Thymus (tissue), 11 donors: ENCODE results near the gene HOXA9. TPM values are rescaled to one million over a fixed set of nuclear protein-coding genes. Genes with fewer than 3 reads are reported as not detected.

Source experiments
- DNase-seq, 9 donors: peaks; one replicate each; pipeline ENCODE4 v3.0.0-alpha.2; 2013; ENCODE audit warnings: low spot score in 9 of 9, low read depth in 6 of 9, missing footprints in 1 of 9
- H3K27ac ChIP-seq, 2 donors: one replicate each; pipeline ENCODE4 v1.5.1; 2013; ENCODE audit warnings: control low read depth in 1 of 2, low read depth in 1 of 2, low read length in 1 of 2, mild to moderate bottlenecking in 1 of 2, moderate library complexity in 1 of 2
- H3K27me3 ChIP-seq, 2 donors: one replicate each; pipeline ENCODE4 v1.5.1; 2013; ENCODE audit warnings: low read length in 1 of 2; ENCODE audit not compliant: control insufficient read depth in 2 of 2, insufficient read depth in 1 of 2
- H3K36me3 ChIP-seq, 2 donors: one replicate each; pipeline ENCODE4 v1.5.1; 2013; ENCODE audit warnings: low read length in 1 of 2, mild to moderate bottlenecking in 1 of 2, moderate library complexity in 1 of 2; ENCODE audit not compliant: control insufficient read depth in 2 of 2, insufficient read depth in 2 of 2
- H3K4me1 ChIP-seq, 2 donors: one replicate each; pipeline ENCODE4 v1.5.1; 2013; ENCODE audit warnings: low read length in 2 of 2; ENCODE audit not compliant: control insufficient read depth in 2 of 2, insufficient read depth in 2 of 2
- H3K4me3 ChIP-seq, 2 donors: one replicate each; pipeline ENCODE4 v1.5.1; 2013; ENCODE audit warnings: low read length in 2 of 2, control low read depth in 1 of 2, mild to moderate bottlenecking in 1 of 2
- H3K9me3 ChIP-seq, 2 donors: one replicate each; pipeline ENCODE4 v1.5.1; 2013; ENCODE audit warnings: low read length in 1 of 2, mild to moderate bottlenecking in 1 of 2; ENCODE audit not compliant: control insufficient read depth in 2 of 2, insufficient read depth in 1 of 2
- WGBS: extraction: QIAGEN DNeasy Blood & Tissue Kit; methylation state at CpG from one replicate; pipeline ENCODE4 v1.1.7; 2013; 5-methylcytosine and 5-hydroxymethylcytosine counted together
- polyA plus RNA-seq: library from polyadenylated mRNA; stranded (reverse); fragments of 200-250 nt; gene quantifications from one replicate; pipeline ENCODE4 v1.2.3, GENCODE V29; 2013
- total RNA-seq: library from RNA; stranded (reverse); fragments of 120-200 nt; gene quantifications from one replicate; pipeline ENCODE4 v1.2.4, GENCODE V29; 2013
- donor health status: healthy.

Gene HOXA9
- total and polyA plus RNA-seq, 2 donors, result 1.5 to 4.9 TPM

- Histone ChIP-seq H3K4me3 (peak overlapping the region in 1 of 2 donors; percentile 60), H3K27ac (no peak overlapping the region), H3K36me3 (no peaks in the 10 kb centered on the region), H3K4me1 (peaks cover 30 to 55% of the 10 kb centered on the region in 2 donors), H3K9me3 (peaks cover 3 to 31% of the 10 kb centered on the region in 2 donors), H3K27me3 (peaks cover 96 to 100% of the 10 kb centered on the region in 2 donors)
- WGBS, result 7% methylated on average over 30 of the region's 30 CpGs
- DNase-seq, result peak in 1 of 9 donors; percentile 37
Measured at GRCh38 chr7:27156916-27157701, 8.2 kb downstream of the HOXA9 start.

DNA sequence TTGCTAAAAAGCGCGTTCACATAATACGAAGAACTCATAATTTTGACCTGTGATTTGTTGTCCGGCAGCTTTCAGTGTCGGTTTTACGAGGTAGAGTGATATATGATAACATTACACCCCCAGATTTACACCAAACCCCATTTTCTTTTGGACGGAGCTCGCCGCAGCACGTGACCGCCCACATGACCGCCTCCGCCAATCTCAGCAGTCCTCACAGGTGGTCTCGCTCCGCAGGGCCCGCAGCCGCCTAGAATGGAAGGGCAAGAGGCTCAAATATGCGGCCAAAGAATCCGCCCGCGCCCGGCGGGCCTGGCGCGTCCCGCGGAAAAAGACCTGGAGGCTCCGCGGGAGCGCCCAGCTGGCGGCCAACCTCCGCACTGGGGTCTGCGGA, 8.8 kb downstream of the HOXA9 start, which contains the start of gene HOXA7:
HOXA7 (minus strand) TSS at position 168 of the 391 bp plus-strand sequence; CDS start at position 38, 130 bp downstream.
- Histone ChIP-seq H3K27me3 (peaks cover 94 to 100% of the 10 kb centered on the region in 2 donors), H3K9me3 (peaks cover 3 to 37% of the 10 kb centered on the region in 2 donors), H3K36me3 (no peaks in the 10 kb centered on the region), H3K4me3 (peak within 1 kb of the TSS; percentile 46 to 60), H3K27ac (no peak within 1 kb of the TSS), H3K4me1 (peaks cover 30 to 61% of the 10 kb centered on the region in 2 donors)
- peak in 1 of 9 donors; percentile 58 for DNase-seq
- WGBS, result under 1% methylated on average over 33 of the region's 33 CpGs

DNA sequence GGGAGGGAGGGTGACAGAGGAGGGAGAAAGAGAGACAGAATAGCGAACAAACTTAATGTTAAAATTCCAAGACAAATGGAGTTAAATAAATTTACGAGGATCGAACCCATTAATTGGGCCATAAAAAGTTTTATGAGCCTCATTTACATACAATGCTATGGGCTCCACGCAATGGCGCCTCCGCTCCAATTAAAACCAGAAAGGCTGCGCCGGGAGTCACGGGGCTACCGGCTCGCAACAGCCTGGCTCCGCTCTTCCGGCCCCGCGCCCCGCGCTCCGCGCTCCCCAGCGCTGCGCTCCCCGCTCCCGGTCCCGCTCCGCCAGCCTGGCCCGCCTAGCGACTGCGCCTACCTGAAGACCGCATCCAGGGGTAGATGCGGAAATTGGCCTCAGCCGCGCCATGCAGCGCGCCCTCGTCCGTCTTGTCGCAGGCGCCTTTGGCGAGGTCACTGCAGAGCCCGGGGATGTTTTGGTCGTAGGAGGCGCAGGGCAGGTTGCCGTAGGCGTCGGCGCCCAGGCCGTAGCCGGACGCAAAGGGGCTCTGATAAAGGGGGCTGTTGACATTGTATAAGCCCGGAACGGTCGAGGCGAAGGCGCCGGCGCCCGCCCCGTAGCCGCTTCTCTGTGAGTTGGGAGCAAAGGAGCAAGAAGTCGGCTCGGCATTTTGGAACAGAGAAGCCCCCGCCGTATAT, 9.4 kb downstream of the HOXA9 start:
- Histone ChIP-seq H3K9me3 (peaks cover 3 to 43% of the 10 kb centered on the region in 2 donors), H3K4me1 (peaks cover 32 to 62% of the 10 kb centered on the region in 2 donors), H3K27ac (no peak overlapping the region), H3K27me3 (peaks cover 95 to 100% of the 10 kb centered on the region in 2 donors), H3K4me3 (peak overlapping the region; percentile 46 to 60), H3K36me3 (no peaks in the 10 kb centered on the region)
- peak in 1 of 9 donors; percentile 65 for DNase-seq
- 1% methylated on average over 63 of the region's 63 CpGs for WGBS

GRCh38 chr7:27154901-27155815, 10.2 kb downstream of the HOXA9 start:
- H3K4me1 ChIP-seq, result peaks cover 27 to 61% of the 10 kb centered on the region in 2 donors
- 9% methylated on average over 48 of the region's 48 CpGs for WGBS
- peak overlapping the region in 1 of 2 donors; percentile 60 for H3K4me3 ChIP-seq
- H3K27me3 ChIP-seq, result peaks cover 94 to 100% of the 10 kb centered on the region in 2 donors
- peaks cover 3 to 48% of the 10 kb centered on the region in 2 donors for H3K9me3 ChIP-seq
- DNase-seq, result peak in 1 of 9 donors; percentile 62
- H3K36me3 ChIP-seq, result no peaks in the 10 kb centered on the region
- no peak overlapping the region for H3K27ac ChIP-seq

DNA sequence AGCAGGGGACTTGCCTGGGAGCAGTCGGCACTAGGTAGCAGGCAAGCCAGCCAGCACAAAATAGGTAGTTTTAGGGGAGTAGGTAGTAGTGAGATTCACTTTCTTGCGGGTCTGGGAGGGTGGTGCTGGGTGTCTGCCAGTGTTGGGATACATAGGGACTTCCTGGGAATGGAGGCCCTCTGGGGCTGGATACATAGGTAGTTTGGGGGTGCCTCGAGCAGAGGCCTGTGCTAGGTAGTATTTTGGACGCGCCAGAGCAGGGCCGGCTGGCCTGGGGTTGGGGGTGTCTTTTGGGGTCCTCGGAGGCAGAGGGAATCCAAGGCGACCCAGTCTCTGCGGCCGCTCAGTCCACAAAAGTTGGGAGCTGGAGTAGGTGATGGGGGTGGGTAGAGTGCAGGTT, 11.0 kb downstream of the HOXA9 start:
- Histone ChIP-seq H3K4me1 (peaks cover 26 to 59% of the 10 kb centered on the region in 2 donors), H3K9me3 (peaks cover 3 to 45% of the 10 kb centered on the region in 2 donors), H3K27ac (no peak overlapping the region), H3K36me3 (no peaks in the 10 kb centered on the region), H3K27me3 (peaks cover 94 to 100% of the 10 kb centered on the region in 2 donors), H3K4me3 (no peak overlapping the region)
- 87% methylated on average over 10 of the region's 10 CpGs for WGBS
- no peak for DNase-seq

DNA sequence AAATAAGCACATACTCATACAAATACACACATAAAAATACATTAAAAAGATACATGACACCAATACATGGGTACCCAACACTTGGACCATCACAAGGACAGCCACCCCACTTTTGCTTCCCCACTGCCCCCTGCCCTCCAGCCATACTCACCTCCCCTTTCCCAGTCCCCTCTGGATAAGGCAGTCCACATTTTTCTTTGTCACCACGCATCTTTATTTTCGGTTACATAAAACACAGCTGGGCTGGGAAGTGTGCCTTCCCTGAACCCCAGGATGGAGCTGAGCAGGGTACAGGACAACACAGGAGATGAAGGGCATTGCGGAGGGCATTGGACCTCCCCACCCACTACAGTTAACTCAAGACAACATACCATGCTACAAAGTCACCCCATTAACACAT, 11.8 kb downstream of the HOXA9 start:
- no peak overlapping the region for H3K4me3 ChIP-seq
- peaks cover 3 to 48% of the 10 kb centered on the region in 2 donors for H3K9me3 ChIP-seq
- no peaks in the 10 kb centered on the region for H3K36me3 ChIP-seq
- no peak overlapping the region for H3K27ac ChIP-seq
- 94% methylated on average over 3 of the region's 3 CpGs for WGBS
- no peak for DNase-seq
- H3K4me1 ChIP-seq, result peaks cover 26 to 59% of the 10 kb centered on the region in 2 donors
- peaks cover 94 to 100% of the 10 kb centered on the region in 2 donors for H3K27me3 ChIP-seq

DNA sequence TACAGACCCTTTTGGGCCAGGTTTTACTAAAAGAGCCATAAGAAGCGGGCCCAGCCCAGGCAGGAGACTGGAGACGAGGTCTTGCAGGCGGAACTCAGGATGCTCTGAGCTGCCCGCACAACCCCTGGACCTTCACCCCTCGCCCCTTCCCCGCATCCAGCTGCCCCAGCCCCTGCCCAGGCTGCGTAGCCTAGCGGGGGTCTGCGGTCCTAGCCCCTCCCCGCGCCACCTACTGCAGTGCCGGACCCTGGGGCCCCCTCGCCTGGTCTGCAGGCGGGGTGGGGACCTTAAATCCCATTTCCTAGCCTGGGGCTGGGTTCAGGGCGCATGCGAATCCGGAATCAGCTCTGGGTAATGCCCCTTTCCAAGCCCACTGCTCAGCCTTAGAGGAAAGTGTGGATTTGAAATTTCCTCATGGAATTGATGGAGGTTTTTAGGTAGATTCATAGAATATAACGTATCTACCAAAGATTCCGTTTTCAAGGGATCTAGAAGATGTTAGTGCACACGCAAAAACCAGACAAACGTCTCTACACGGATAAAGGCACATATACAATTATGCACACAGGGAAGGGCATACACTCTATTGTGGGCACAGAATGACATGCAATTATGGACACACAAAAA, 12.4 kb downstream of the HOXA9 start:
- DNase-seq, result no peak
- Histone ChIP-seq H3K27ac (no peak overlapping the region), H3K4me3 (no peak overlapping the region), H3K9me3 (peaks cover under 1 to 51% of the 10 kb centered on the region in 2 donors), H3K4me1 (peaks cover 29 to 65% of the 10 kb centered on the region in 2 donors), H3K27me3 (peaks cover 94 to 100% of the 10 kb centered on the region in 2 donors), H3K36me3 (no peaks in the 10 kb centered on the region)
- WGBS, result 51% methylated on average over 22 of the region's 22 CpGs
